ENCODE data around the gene ENTREP3. TPM values are rescaled to one million over a fixed set of nuclear protein-coding genes. Genes with fewer than 3 reads are reported as not detected.
"Not testable (repeated sequence)": the region's sequence is repeated elsewhere in the genome, so short reads cannot be mapped to it uniquely, and the experiment has no call there.

ENTREP3 gene
- total and polyA plus RNA-seq, 10 donors: 6.5 to 19.3 (median 11.9) TPM

DNA sequence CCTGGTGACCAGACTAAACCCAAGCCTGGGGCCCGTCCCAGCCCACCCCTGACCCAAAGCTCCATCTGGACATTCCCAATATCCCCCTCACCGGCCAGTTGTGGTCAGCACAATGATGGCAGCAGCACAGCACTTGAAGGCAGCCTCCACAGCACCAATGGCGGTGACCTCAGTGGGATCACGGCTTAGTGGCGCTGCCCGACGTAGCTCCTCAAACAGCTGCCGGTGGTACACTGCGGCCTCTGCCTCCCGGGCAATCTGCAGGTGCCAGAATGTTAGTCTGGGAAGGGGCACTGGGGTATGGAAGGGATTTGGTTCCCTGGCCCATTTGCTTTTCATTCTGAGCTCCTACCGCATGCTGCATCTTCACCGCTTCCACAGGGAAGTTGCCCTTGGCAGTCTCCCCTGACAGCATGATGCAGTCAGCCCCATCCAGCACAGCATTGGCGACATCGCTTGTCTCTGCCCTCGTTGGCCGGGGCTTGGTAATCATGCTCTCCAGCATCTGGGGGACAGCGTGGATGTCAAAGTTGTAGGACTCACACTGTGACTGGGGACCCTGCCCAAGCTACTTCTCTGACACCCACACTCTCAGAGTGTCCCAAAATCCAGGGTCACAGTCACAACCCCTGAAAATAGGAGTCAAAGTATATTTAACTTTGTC lies 37.9 kb upstream of the ENTREP3 start:
- no peaks in the 10 kb centered on the region for H3K9me3 ChIP-seq
- 82 to 90% (median 87%) methylated on average over 17 of the region's 17 CpGs for WGBS, 5 donors
- no peak overlapping the region for H3K4me3 ChIP-seq
- H3K27me3 ChIP-seq (replicated peaks in 1 of 7): peaks cover 0 to 44% (median 21%) of the 10 kb centered on the region in 7 donors
- H3K4me1 ChIP-seq: peaks cover 0 to 12% (median 3%) of the 10 kb centered on the region in 6 donors
- DNase-seq: peak; percentile 68
- H3K27ac ChIP-seq: no peak overlapping the region
- TF ChIP-seq POLR2AphosphoS5 (IDR thresholded peaks at IDR 0.05) (no peak), POLR2A (IDR thresholded peaks at IDR 0.05) (no peak)
- TF ChIP-seq, protein P1, sequence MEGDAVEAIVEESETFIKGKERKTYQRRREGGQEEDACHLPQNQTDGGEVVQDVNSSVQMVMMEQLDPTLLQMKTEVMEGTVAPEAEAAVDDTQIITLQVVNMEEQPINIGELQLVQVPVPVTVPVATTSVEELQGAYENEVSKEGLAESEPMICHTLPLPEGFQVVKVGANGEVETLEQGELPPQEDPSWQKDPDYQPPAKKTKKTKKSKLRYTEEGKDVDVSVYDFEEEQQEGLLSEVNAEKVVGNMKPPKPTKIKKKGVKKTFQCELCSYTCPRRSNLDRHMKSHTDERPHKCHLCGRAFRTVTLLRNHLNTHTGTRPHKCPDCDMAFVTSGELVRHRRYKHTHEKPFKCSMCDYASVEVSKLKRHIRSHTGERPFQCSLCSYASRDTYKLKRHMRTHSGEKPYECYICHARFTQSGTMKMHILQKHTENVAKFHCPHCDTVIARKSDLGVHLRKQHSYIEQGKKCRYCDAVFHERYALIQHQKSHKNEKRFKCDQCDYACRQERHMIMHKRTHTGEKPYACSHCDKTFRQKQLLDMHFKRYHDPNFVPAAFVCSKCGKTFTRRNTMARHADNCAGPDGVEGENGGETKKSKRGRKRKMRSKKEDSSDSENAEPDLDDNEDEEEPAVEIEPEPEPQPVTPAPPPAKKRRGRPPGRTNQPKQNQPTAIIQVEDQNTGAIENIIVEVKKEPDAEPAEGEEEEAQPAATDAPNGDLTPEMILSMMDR (IDR thresholded peaks at IDR 0.05 in 8 of 11, conservative IDR thresholded peaks at IDR 0.05 in 3 of 11): no peak
- intact Hi-C loops (cut with DNase I; ENCODE audit: low total_unique reads): no loop called here
- H3K36me3 ChIP-seq: no peaks in the 10 kb centered on the region

DNA sequence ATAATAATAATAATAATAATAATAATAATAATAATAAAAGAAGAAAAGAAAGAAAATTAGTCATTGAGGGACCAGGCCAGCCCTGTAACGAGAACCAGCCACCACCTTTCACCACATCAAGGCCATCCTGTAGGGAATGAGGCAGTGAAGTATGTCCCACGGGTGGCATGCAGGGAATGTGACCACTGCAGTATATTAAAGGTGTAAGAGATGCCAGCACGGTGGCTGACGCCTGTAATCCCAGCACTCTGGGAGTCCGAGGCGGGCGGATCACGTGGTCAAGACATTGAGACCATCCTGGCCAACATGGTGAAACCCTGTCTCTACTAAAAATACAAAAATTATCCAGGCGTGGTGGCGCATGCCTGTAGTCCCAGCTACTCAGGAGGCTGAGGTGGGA lies 35.7 kb upstream of the ENTREP3 start:
- 82 to 92% (median 86%) methylated on average over 10 of the region's 10 CpGs for WGBS, 5 donors

DNA sequence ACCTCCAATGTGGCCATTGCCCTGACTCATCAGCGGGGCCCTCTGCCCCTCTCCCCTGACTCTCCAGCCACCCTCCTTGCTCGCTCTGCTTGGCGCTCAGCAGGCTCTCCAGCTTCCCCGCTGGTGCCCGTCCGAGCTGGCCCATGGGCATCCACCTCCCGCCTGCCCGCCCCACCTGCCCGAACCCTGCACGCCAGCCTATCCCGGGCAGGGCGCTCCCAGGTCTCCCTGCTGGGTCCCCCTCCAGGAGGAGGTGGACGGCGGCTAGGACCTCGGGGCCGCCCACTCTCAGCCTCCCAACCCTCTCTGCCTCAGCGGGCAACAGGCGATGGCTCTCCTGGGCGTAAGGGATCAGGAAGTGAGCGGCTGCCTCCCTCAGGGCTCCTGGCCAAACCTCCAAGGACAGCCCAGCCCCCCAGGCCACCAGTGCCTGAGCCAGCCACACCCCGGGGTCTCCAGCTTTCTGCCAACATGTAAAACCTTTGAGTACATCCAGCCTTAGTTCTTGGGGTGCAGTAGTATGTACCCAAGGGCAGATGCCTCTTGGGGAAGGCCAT lies 32.8 kb upstream of the ENTREP3 start:
- H3K27me3 ChIP-seq (replicated peaks in 1 of 7): peaks cover 0 to 3% (median 0%) of the 10 kb centered on the region in 7 donors
- WGBS, 5 donors: 77 to 97% (median 86%) methylated on average over 13 to 21 of the region's 21 CpGs
- intact Hi-C loops (cut with DNase I; ENCODE audit: low total_unique reads): no loop called here
- DNase-seq: peak; percentile 43
- no peaks in the 10 kb centered on the region for H3K36me3 ChIP-seq
- H3K4me1 ChIP-seq: no peaks in the 10 kb centered on the region
- no peak overlapping the region for H3K27ac ChIP-seq
- H3K4me3 ChIP-seq: no peak overlapping the region
- H3K9me3 ChIP-seq: no peaks in the 10 kb centered on the region
- TF ChIP-seq POLR2A (IDR thresholded peaks at IDR 0.05) (no peak), POLR2AphosphoS5 (IDR thresholded peaks at IDR 0.05) (no peak)
- TF ChIP-seq, protein P1 (IDR thresholded peaks at IDR 0.05 in 8 of 11, conservative IDR thresholded peaks at IDR 0.05 in 3 of 11): no peak

More for the DNA sequence above, 35.7 kb upstream of the ENTREP3 start:
- H3K9me3 ChIP-seq; H3K27ac ChIP-seq; H3K36me3 ChIP-seq; DNase-seq; intact Hi-C loops (cut with DNase I; ENCODE audit: low total_unique reads); H3K4me3 ChIP-seq: not testable (repeated sequence)
- Histone ChIP-seq H3K4me1 (peaks cover 0 to 12% (median 3%) of the 10 kb centered on the region in 6 donors), H3K27me3 (replicated peaks in 1 of 7) (peaks cover 0 to 32% (median 18%) of the 10 kb centered on the region in 7 donors)

DNA sequence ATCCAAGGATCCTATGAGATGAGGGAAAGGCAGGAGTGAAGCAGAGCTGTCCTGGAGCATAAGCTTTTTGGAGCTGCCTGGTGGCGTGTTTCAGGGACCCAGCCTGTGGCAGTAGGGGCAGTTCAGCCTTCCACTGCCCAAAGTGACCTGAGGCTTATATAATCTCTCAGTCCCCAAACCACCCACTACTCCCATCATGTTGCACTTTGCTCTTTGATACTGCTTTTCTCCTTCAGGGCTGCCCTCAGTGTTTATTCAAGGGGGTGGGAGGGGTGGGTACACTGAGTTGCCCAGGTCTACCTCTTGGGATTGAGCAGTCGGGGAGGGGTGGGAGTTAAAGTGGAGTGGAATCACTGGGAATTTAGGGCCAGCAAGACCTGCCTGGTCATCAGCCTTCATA lies 31.3 kb upstream of the ENTREP3 start:
- DNase-seq: no peak
- no peak overlapping the region for H3K4me3 ChIP-seq
- no peaks in the 10 kb centered on the region for H3K9me3 ChIP-seq
- peaks cover 0 to 4% (median 0%) of the 10 kb centered on the region in 6 donors for H3K36me3 ChIP-seq
- H3K27me3 ChIP-seq (replicated peaks in 1 of 7): no peaks in the 10 kb centered on the region
- intact Hi-C loops (cut with DNase I; ENCODE audit: low total_unique reads): no loop called here
- TF ChIP-seq POLR2A (IDR thresholded peaks at IDR 0.05) (no peak), POLR2AphosphoS5 (IDR thresholded peaks at IDR 0.05) (no peak)
- TF ChIP-seq, protein P1 (IDR thresholded peaks at IDR 0.05 in 8 of 11, conservative IDR thresholded peaks at IDR 0.05 in 3 of 11): no peak
- H3K27ac ChIP-seq: no peak overlapping the region
- 91 to 100% (median 96%) methylated on average over 2 of the region's 2 CpGs for WGBS, 5 donors
- no peaks in the 10 kb centered on the region for H3K4me1 ChIP-seq
